ENCODE data around the gene MN1.
"Not testable (repeated sequence)": the region's sequence is repeated elsewhere in the genome, so short reads cannot be mapped to it uniquely, and the experiment has no call there.

Gene MN1

GRCh38 chr22:27748349-27748748 lies 53.2 kb downstream of the MN1 start (continued):
- no peak for TF ChIP-seq POU6F1 (CRISPR knock-in tag; IDR thresholded peaks at IDR 0.05; ENCODE audit: borderline replicate concordance, low read depth)
- no peak for TF ChIP-seq SNAI2 (CRISPR knock-in tag; IDR thresholded peaks at IDR 0.05)
- TF ChIP-seq PPARA (CRISPR knock-in tag; IDR thresholded peaks at IDR 0.05; ENCODE audit: borderline replicate concordance): no peak

- no peak for TF ChIP-seq RARB (CRISPR knock-in tag; IDR thresholded peaks at IDR 0.05)
- no peak for ATAC-seq
Observed at GRCh38 chr22:27747396-27748221, 53.9 kb downstream of the MN1 start.

GRCh38 chr22:27746918-27747317 lies 54.6 kb downstream of the MN1 start:
- ATAC-seq: no peak
- TF ChIP-seq ZNF70 (CRISPR knock-in tag; IDR thresholded peaks at IDR 0.05) (no peak), GLIS3 (CRISPR knock-in tag; IDR thresholded peaks at IDR 0.05) (no peak), ZC3H10 (CRISPR knock-in tag; IDR thresholded peaks at IDR 0.05) (no peak), ARNTL (CRISPR knock-in tag; IDR thresholded peaks at IDR 0.05; ENCODE audit: borderline replicate concordance, low read depth) (no peak), CSDC2 (CRISPR knock-in tag; IDR thresholded peaks at IDR 0.05) (no peak), ZFP30 (CRISPR knock-in tag; IDR thresholded peaks at IDR 0.05) (no peak), RARB (CRISPR knock-in tag; IDR thresholded peaks at IDR 0.05) (no peak), BACH2 (CRISPR knock-in tag; IDR thresholded peaks at IDR 0.05; ENCODE audit: borderline replicate concordance) (no peak), TCF4 (CRISPR knock-in tag; IDR thresholded peaks at IDR 0.05; ENCODE audit: borderline replicate concordance) (no peak), TSHZ2 (CRISPR knock-in tag; IDR thresholded peaks at IDR 0.05) (no peak), CSRNP3 (CRISPR knock-in tag; IDR thresholded peaks at IDR 0.05) (no peak)

- no peak for ATAC-seq
- TF ChIP-seq ZFP3 (CRISPR knock-in tag; IDR thresholded peaks at IDR 0.05): peak; percentile 96
- TF ChIP-seq CSDC2 (CRISPR knock-in tag; IDR thresholded peaks at IDR 0.05): no peak
Observed at GRCh38 chr22:27745809-27746208, 55.7 kb downstream of the MN1 start.

GRCh38 chr22:27745154-27745553 lies 56.4 kb downstream of the MN1 start:
- no peak for ATAC-seq
- TF ChIP-seq ZFP3 (CRISPR knock-in tag; IDR thresholded peaks at IDR 0.05) (peak; percentile 79), ESRRG (CRISPR knock-in tag; IDR thresholded peaks at IDR 0.05) (no peak), ISL1 (CRISPR knock-in tag; IDR thresholded peaks at IDR 0.05) (no peak), ZC3H10 (CRISPR knock-in tag; IDR thresholded peaks at IDR 0.05) (no peak)

GRCh38 chr22:27744078-27744477 lies 57.5 kb downstream of the MN1 start:
- ATAC-seq: not testable (repeated sequence)

GRCh38 chr22:27740202-27740748 lies 61.3 kb downstream of the MN1 start:
- no peak for ATAC-seq
- TF ChIP-seq ZNF565 (CRISPR knock-in tag; conservative IDR thresholded peaks at IDR 0.05; ENCODE audit: low read depth): no peak
- TF ChIP-seq TCF4 (CRISPR knock-in tag; IDR thresholded peaks at IDR 0.05; ENCODE audit: borderline replicate concordance): no peak
- TF ChIP-seq CSDC2 (CRISPR knock-in tag; IDR thresholded peaks at IDR 0.05): no peak
- TF ChIP-seq CREB5 (CRISPR knock-in tag; IDR thresholded peaks at IDR 0.05; ENCODE audit: low read depth): no peak
- TF ChIP-seq ZNF8 (CRISPR knock-in tag; IDR thresholded peaks at IDR 0.05): no peak
- no peak for TF ChIP-seq TOX (CRISPR knock-in tag; IDR thresholded peaks at IDR 0.05; ENCODE audit: borderline replicate concordance)
- TF ChIP-seq TSHZ2 (CRISPR knock-in tag; IDR thresholded peaks at IDR 0.05): no peak
- TF ChIP-seq ZFP30 (CRISPR knock-in tag; IDR thresholded peaks at IDR 0.05): no peak
- TF ChIP-seq OSR1 (CRISPR knock-in tag; IDR thresholded peaks at IDR 0.05): no peak

Measured in SK-N-SH treated with all-trans-retinoic acid at 6 μM for 48 hours (cell line).